Heart right ventricle (tissue), 16 donors: ENCODE results near the gene TNFRSF1B. TPM values are rescaled to one million over a fixed set of nuclear protein-coding genes. Genes with fewer than 3 reads are reported as not detected.
A peak's percentile ranks its signal among the peaks of the same experiment; 100 is the strongest.

Source experiments
- ATAC-seq, 8 donors: fragments of 200-7000 bp; cut with Tn5 transposase; one replicate each; pipeline ENCODE4 v1.9.1; 2020; ENCODE audit warnings: mild to moderate bottlenecking in 8 of 8, moderate library complexity in 8 of 8, moderate number of reproducible peaks in 1 of 8
- DNase-seq, 2 donors: peaks; one replicate each; pipeline ENCODE4 v3.0.0-alpha.2; 2020
- H3K27ac ChIP-seq, 10 donors: fragments of 200-600 bp; sonication (generic) in 2 of 10; one replicate each; pipeline versions ENCODE4 v1.5.0 to v1.8.0; 2020 to 2022; ENCODE audit warnings: mild to moderate bottlenecking in 3 of 10
- H3K27me3 ChIP-seq, 7 donors: fragments of 200-600 bp; one replicate each; pipeline ENCODE4 v1.8.0; 2021 to 2022; ENCODE audit warnings: mild to moderate bottlenecking in 2 of 7
- H3K36me3 ChIP-seq, 9 donors: fragments of 200-600 bp; sonication (generic) in 1 of 9; one replicate each; pipeline versions ENCODE4 v1.5.0 to v1.8.0; 2020 to 2022; ENCODE audit warnings: mild to moderate bottlenecking in 2 of 9
- H3K4me1 ChIP-seq, 9 donors: fragments of 200-600 bp; sonication (generic) in 1 of 9; one replicate each; pipeline versions ENCODE4 v1.5.0 to v1.8.0; 2020 to 2022; ENCODE audit warnings: mild to moderate bottlenecking in 4 of 9
- H3K4me3 ChIP-seq, 10 donors: fragments of 200-600 bp; sonication (generic) in 2 of 10; one replicate each; pipeline versions ENCODE4 v1.5.0 to v1.8.0; 2020 to 2022; ENCODE audit warnings: mild to moderate bottlenecking in 7 of 10, moderate library complexity in 2 of 10
- H3K9me3 ChIP-seq, 11 donors: fragments of 200-600 bp in 10 of 11; sonication (generic) in 2 of 11; one replicate each; pipeline versions ENCODE4 v1.5.0 to v1.8.0; 2013 to 2022; ENCODE audit warnings: mild to moderate bottlenecking in 2 of 11, control low read depth in 1 of 11, moderate library complexity in 1 of 11
- CTCF ChIP-seq, 9 donors: fragments of 200-600 bp; sonication (generic) in 2 of 9; IDR thresholded peaks; one replicate each; pipeline versions ENCODE4 v1.5.0 to v1.8.0; 2021 to 2022; ENCODE audit warnings: antibody characterized with exemption in 9 of 9, mild to moderate bottlenecking in 5 of 9, moderate library complexity in 1 of 9
- WGBS, 2 donors: extraction: QIAGEN DNeasy Blood & Tissue Kit; methylation state at CpG; one replicate each; pipeline ENCODE4 v1.1.7; 2013; ENCODE audit warnings: inconsistent platforms in 1 of 2; 5-methylcytosine and 5-hydroxymethylcytosine counted together
- intact Hi-C, 10 donors: fragments of 100-400 bp; cut with DNase I; formaldehyde crosslinking; loops; one replicate each; pipeline versions ENCODE4 v1.11.1 to v1.14.2; 2022
- polyA plus RNA-seq, 2 donors: library from polyadenylated mRNA; stranded (reverse); fragments of 200-250 nt; gene quantifications; one replicate each; pipeline ENCODE4 v1.2.3, GENCODE V29; 2013
- total RNA-seq, 10 donors: library from RNA; stranded (reverse); fragmentation: NEBNext Ultra II Directional in 3 of 10; extraction: Animal tissue kit (Norgen Biotek cat#: 25700) in 3 of 10; gene quantifications; one replicate each; pipeline versions ENCODE4 v1.2.1 to v1.2.4, GENCODE V29; 2021 to 2023
- donor health status: Arrhythmogenic right ventricular cardiomyopathy.
- donor health status: ischemic (EF 13 %, LVEDD 7.1; RV severe dilation, severe dysfunction).
- donor health status: healthy with polysubstance abuse.
- donor health status: DM: no; HTN: yes; CAD: no.
- donor health status: DM: no; HTN: no; CAD: no.
- donor health status: ischemic (EF 25% LVEDD 6.9; RV normal size, moderate dysfunction).
- donor health status: ischemic (EF 25% LVEDD 5.7; RV mildly dilated, moderate dysfunction).
- donor health status: healthy.
- donor health status: DM: yes; HTN: yes; CAD: no.
- donor health status: Ischemic cardiomyopathy.
- donor health status: ischemic (EF 35%, LVEDD 5.7; RV mildly dilated, moderate dysfunction).
- donor health status: nonischemic (EF 11% LVEDD 7.7; RV severe dilation, severe dysfunction).
- donor health status: DM: yes; HTN: yes; CAD: no.
- donor health status: PGD.
- donor health status: ischemic (EF 29% LVEDD 5.4; RV normal size, mild dysfunction).
- donor health status: nonischemic (EF 23%, LVEDD 6.1; RV moderate dilation, normal function).

TNFRSF1B gene
- total and polyA plus RNA-seq, 12 donors = 8.0 to 55.4 (median 15.2) TPM

DNA sequence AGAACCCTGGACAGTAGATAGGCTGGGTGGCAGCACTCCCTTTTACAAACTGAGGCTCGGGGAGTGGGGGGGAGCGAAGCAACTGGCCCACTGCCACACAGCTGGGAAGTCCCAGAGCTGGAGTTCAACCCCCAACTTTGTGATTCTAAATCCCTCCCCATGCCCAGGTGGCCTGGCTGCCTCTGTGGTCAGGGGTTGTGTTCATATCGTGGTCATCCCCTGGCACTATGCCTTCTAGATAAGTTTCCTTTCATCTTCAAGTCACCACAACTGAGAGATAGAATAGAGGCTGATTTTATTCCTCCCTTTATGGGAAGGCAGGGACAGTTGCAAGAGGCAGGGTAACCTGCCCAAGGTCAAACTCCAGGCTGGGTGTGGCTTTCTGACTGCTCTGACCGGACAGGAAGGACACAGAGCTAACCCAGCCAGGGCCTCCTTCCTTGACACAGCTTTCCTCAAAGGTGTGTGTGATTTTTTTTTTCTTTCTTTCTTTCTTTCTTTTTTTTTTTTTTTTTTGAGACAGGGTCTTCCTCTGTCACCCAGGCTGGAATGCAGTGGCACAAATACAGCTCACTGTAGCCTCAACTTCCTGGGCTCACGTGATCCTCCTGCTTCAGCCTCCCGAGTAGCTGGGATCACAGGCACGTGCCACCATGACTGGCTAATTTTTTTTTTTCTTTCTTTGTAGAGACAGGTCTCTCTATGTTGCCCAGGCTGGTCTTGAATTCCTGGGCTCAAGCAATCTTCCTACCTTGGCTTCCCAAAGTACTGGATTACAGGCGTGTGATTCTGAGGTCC lies 18.4 kb upstream of the TNFRSF1B start:
- H3K9me3 ChIP-seq = peaks cover 0 to 6% (median 0%) of the 10 kb centered on the region in 11 donors
- WGBS, 2 donors = 68 to 83% methylated on average over 8 of the region's 8 CpGs
- no peaks in the 10 kb centered on the region for H3K27me3 ChIP-seq
- intact Hi-C loops = loop anchor here in 1 of 10 donors (5.0 kb wide), 1 partner anchor 34 kb away; no protein-coding TSS in a partner anchor
- TF ChIP-seq CTCF (IDR thresholded peaks at IDR 0.05) = no peak
- H3K4me3 ChIP-seq = no peak overlapping the region
- H3K4me1 ChIP-seq = peaks cover 16 to 98% (median 69%) of the 10 kb centered on the region in 9 donors
- peak in 1 of 2 donors; percentile 10 for DNase-seq
- ATAC-seq = no peak
- H3K27ac ChIP-seq = peak overlapping the region; percentile 64 to 92 (median 82)
- H3K36me3 ChIP-seq = no peaks in the 10 kb centered on the region

DNA sequence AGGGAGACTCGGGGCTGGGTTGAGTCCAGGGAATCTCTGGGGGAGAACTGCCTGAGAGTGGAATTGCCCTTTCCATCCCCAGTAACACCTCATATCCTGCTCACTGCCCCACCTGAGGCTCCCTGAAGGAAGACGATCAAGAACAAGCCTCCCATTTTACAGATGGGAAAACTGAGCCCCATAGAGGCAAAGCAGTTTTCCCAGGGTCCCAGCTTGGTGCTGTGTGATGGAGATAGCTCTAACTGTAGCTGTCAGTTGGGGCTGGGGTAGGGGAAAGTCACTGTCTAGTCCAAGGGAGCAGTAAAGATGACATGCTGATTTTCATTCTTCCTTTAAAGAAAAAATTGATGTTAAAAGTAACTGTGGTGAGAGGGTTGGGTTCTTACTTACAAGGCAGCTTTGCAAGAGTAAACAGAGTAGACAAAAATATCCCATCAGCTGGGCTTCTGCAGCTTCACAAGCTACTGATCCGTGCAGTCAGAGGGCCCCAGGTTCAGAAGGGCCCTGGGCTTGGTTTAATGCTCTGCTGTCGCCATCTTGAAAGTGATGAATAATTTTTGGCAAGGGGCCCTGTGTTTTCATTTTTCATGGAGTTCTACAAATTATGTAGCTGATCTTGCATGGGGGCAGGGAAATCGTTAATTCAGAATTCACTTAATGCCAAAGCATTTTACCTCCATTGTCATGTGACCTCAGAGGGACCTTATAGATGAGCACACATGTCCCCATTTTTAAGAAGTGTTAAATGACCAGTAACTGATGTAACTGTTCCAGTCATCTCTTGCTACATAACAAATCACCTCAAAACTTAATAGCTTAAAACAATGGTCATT lies 17.6 kb upstream of the TNFRSF1B start:
- Histone ChIP-seq H3K4me3 (no peak overlapping the region), H3K27ac (peak overlapping the region in 9 of 10 donors; percentile 68 to 92 (median 85)), H3K4me1 (peaks cover 8 to 98% (median 66%) of the 10 kb centered on the region in 9 donors), H3K36me3 (no peaks in the 10 kb centered on the region), H3K9me3 (peaks cover 0 to 6% (median 0%) of the 10 kb centered on the region in 11 donors), H3K27me3 (no peaks in the 10 kb centered on the region)
- ATAC-seq (no peak), DNase-seq (no peak)
- no peak for TF ChIP-seq CTCF (IDR thresholded peaks at IDR 0.05)
- 77 to 80% methylated on average over 5 of the region's 5 CpGs for WGBS, 2 donors
- intact Hi-C loops = loop anchor here in 1 of 10 donors (5.0 kb wide), 1 partner anchor 33 kb away; no protein-coding TSS in a partner anchor

GRCh38 chr1:12149791-12150175 lies 17.0 kb upstream of the TNFRSF1B start:
- H3K9me3 ChIP-seq = peaks cover 0 to 6% (median 0%) of the 10 kb centered on the region in 11 donors
- no peak for TF ChIP-seq CTCF (IDR thresholded peaks at IDR 0.05)
- DNase-seq = no peak
- no peaks in the 10 kb centered on the region for H3K36me3 ChIP-seq
- no peaks in the 10 kb centered on the region for H3K27me3 ChIP-seq
- peaks cover 5 to 94% (median 63%) of the 10 kb centered on the region in 9 donors for H3K4me1 ChIP-seq
- H3K27ac ChIP-seq = peak overlapping the region in 5 of 10 donors; percentile 9 to 92 (median 73)
- 90 to 91% methylated on average over 6 of the region's 6 CpGs for WGBS, 2 donors
- intact Hi-C loops = loop anchor here in 1 of 10 donors (5.0 kb wide), 1 partner anchor 33 kb away; no protein-coding TSS in a partner anchor
- no peak for ATAC-seq
- H3K4me3 ChIP-seq = no peak overlapping the region
